Measurements from ENCODE around the gene GRIP2. TPM values are rescaled to one million over a fixed set of nuclear protein-coding genes. Genes with fewer than 3 reads are reported as not detected.
A peak's percentile ranks its signal among the peaks of the same experiment; 100 is the strongest.

GRIP2 gene
- total and polyA plus RNA-seq, 2 donors (not counting 3 experiments of a cell fraction or from before 2014, with no cell fraction given) = not detected

GRCh38 chr3:14481018-14481645, 59.0 kb downstream of the GRIP2 start:
- Histone ChIP-seq H3K4me1 (ENCODE audit: control insufficient read depth, extremely low read depth, insufficient read depth, low read length) (peaks cover 17% of the 10 kb centered on the region), H3K79me2 (ENCODE audit: control insufficient read depth, insufficient read depth, low read length) (no peaks in the 10 kb centered on the region), H3K4me2 (ENCODE audit: insufficient read depth, low read length) (no peak overlapping the region), H3K9me1 (replicated peaks; ENCODE audit: control insufficient read depth, extremely low read depth, insufficient read depth, low read length) (no peaks in the 10 kb centered on the region), H4K20me1 (replicated peaks; ENCODE audit: control insufficient read depth, extremely low read depth, insufficient read depth, low read length) (no peaks in the 10 kb centered on the region), H3K4me3 (replicated peaks in 1 of 3; ENCODE audit: insufficient read depth in 1 of 3, low read depth in 1 of 3, low read length in 3 of 3) (no peak overlapping the region), H3K9ac (replicated peaks; ENCODE audit: extremely low read depth, insufficient read depth, low read length) (no peak overlapping the region), H2AFZ (ENCODE audit: low read depth, low read length) (no peak overlapping the region), H3K36me3 (ENCODE audit: control insufficient read depth in 2 of 2, extremely low read depth in 1 of 2, insufficient read depth in 2 of 2, low read length in 2 of 2) (peaks cover 3 to 6% of the 10 kb centered on the region in 2 experiments), H3K9me3 (replicated peaks; ENCODE audit: control insufficient read depth, insufficient read depth, low read length) (no peaks in the 10 kb centered on the region), H3K27ac (ENCODE audit: insufficient read depth, low read depth, low read length) (peak overlapping the region; percentile 44), H3K27me3 (ENCODE audit: control insufficient read depth in 2 of 2, insufficient read depth in 2 of 2, low read length in 2 of 2) (no peaks in the 10 kb centered on the region)
- dilution Hi-C loops (cut with MboI; ENCODE audit: extremely low pct_ligation_motif_present, low sequenced_read_pairs) = no loop called here
- TF ChIP-seq FOS (IDR thresholded peaks at IDR 0.05; ENCODE audit: borderline replicate concordance, insufficient read depth, low read length) (no peak), CTCF (IDR thresholded peaks at IDR 0.05; ENCODE audit: extremely low read depth in 1 of 2, insufficient read depth in 1 of 2, low read depth in 1 of 2, low read length in 2 of 2) (no peak), POLR2AphosphoS5 (IDR thresholded peaks at IDR 0.05; ENCODE audit: insufficient read depth, low read depth, low read length) (no peak), POLR2A (IDR thresholded peaks at IDR 0.05; ENCODE audit: low read depth, low read length) (no peak), GATA2 (IDR thresholded peaks at IDR 0.05; ENCODE audit: insufficient read depth, insufficient read length, low read depth, low read length) (no peak), EZH2 (IDR thresholded peaks at IDR 0.05; ENCODE audit: borderline replicate concordance, low read depth, low read length, severe bottlenecking) (no peak), JUN (IDR thresholded peaks at IDR 0.05; ENCODE audit: borderline replicate concordance, insufficient read depth, insufficient read length, low read depth) (no peak), MYC (IDR thresholded peaks at IDR 0.05; ENCODE audit: low read depth, low read length) (no peak), MAX (IDR thresholded peaks at IDR 0.05; ENCODE audit: insufficient read depth, insufficient read length) (no peak)
- FAIRE-seq (no peak), DNase-seq (ENCODE audit: low read depth, low spot score) (no peak)
- CTCF ChIA-PET = no interaction called here
- no TSS peak for BruUV-seq (replicated peaks)
- intact Hi-C loops (cut with micrococcal nuclease) = no loop called here
- POLR2A ChIA-PET = no interaction called here

All from endothelial cell of umbilical vein (primary cell).